K562 (cell line): ENCODE data around the gene AAR2. TPM values are rescaled to one million over a fixed set of nuclear protein-coding genes. Genes with fewer than 3 reads are reported as not detected.

Experiments
- ATAC-seq: fragments of 200-7000 bp; cut with Tn5 transposase; 3 replicates; pipeline ENCODE4 v1.9.1; 2020; ENCODE audit warnings: moderate library complexity
- BruUV-seq: library from RNA; stranded (reverse); fragments of 400-500 nt; replicated peaks from 2 replicates; lab custom pipeline; 2021; lab: Mats Ljungman, UMichigan
- CTCF ChIA-PET: fragments of 300-600 bp; formaldehyde crosslinking; extraction: SDS; loops from one replicate; lab custom pipeline; 2021; ENCODE audit warnings: low intra/inter-chr PET ratio; lab: Yijun Ruan, JAX
- POLR2A ChIA-PET: fragments of 300-600, 350-650 bp; sonication (Branson Sonifier 250); formaldehyde crosslinking; extraction: SDS; loops from one replicate; lab custom pipeline; 2021; ENCODE audit warnings: antibody characterized with exemption, inconsistent platforms; lab: Yijun Ruan, JAX
- DNase-seq, 4 experiments: peaks; one replicate each; pipeline versions ENCODE4 v3.0.0 to v3.0.0-alpha.2; 2011 to 2018; ENCODE audit warnings: low spot score in 3 of 4, mixed read lengths in 3 of 4; ENCODE audit errors: extremely low read depth in 1 of 4
- FAIRE-seq: peaks from 2 replicates; lab custom pipeline; 2011; peaks lifted over from hg19 to GRCh38; lab: Jason Lieb, UNC
- H2AFZ ChIP-seq: 2 replicates; pipeline ENCODE4 v1.6.0; 2011; ENCODE audit warnings: low read depth, low read length, control low read depth, inconsistent platforms
- H3K27ac ChIP-seq: fragments of 200-600 bp; 3 replicates; pipeline ENCODE4 v1.8.0; 2011; ENCODE audit warnings: low read depth, mild to moderate bottlenecking, control low read depth, inconsistent platforms, low read length, moderate library complexity, mixed read lengths; ENCODE audit errors: extremely low read depth
- H3K27me3 ChIP-seq, 2 experiments: fragments of 300-600 bp in 1 of 2; 2 replicates in 1 of 2; 3 replicates in 1 of 2; pipeline versions ENCODE4 v1.6.0 to v1.8.0; 2011; ENCODE audit warnings: inconsistent platforms in 2 of 2, low read length in 2 of 2, mild to moderate bottlenecking in 1 of 2, mixed read lengths in 1 of 2, moderate library complexity in 1 of 2; ENCODE audit not compliant: control insufficient read depth in 2 of 2, insufficient read depth in 2 of 2
- H3K36me3 ChIP-seq: fragments of 300-600 bp; 3 replicates; pipeline ENCODE4 v1.8.0; 2011; ENCODE audit warnings: mild to moderate bottlenecking, low read length, inconsistent platforms; ENCODE audit not compliant: control insufficient read depth, insufficient read depth
- H3K4me1 ChIP-seq, 2 experiments: fragments of 200-600 bp in 1 of 2; replicated peaks in 1 of 2; 2 replicates in 1 of 2; 3 replicates in 1 of 2; pipeline versions ENCODE4 v1.5.1 to v1.8.0; 2011; ENCODE audit warnings: inconsistent platforms in 2 of 2, low read length in 2 of 2, mild to moderate bottlenecking in 1 of 2, mixed read lengths in 1 of 2, moderate library complexity in 1 of 2; ENCODE audit not compliant: control insufficient read depth in 2 of 2, insufficient read depth in 2 of 2
- H3K4me2 ChIP-seq: 2 replicates; pipeline ENCODE4 v1.6.1; 2011; ENCODE audit warnings: low read length, control low read depth, inconsistent platforms, mixed read lengths; ENCODE audit not compliant: insufficient read depth
- H3K4me3 ChIP-seq: fragments of 200-600 bp; sonication (generic), shearing (Covaris generic); 2 replicates; pipeline ENCODE4 v1.5.1; 2016; ENCODE audit warnings: control low read depth, inconsistent platforms
- H3K79me2 ChIP-seq: fragments of 200-600 bp; 3 replicates; pipeline ENCODE4 v1.8.0; 2011; ENCODE audit warnings: low read length, inconsistent platforms; ENCODE audit not compliant: control insufficient read depth, insufficient read depth
- H3K9ac ChIP-seq, 2 experiments: 2 replicates each; pipeline versions ENCODE4 v1.6.0 to v1.6.1; 2011; ENCODE audit warnings: low read depth in 2 of 2, low read length in 2 of 2, control low read depth in 1 of 2, inconsistent platforms in 1 of 2, mild to moderate bottlenecking in 1 of 2, mixed read lengths in 1 of 2; ENCODE audit not compliant: insufficient read depth in 1 of 2
- H3K9me1 ChIP-seq: one replicate; pipeline ENCODE4 v1.6.0; 2011; ENCODE audit warnings: inconsistent platforms, mild to moderate bottlenecking, low read length, moderate library complexity; ENCODE audit not compliant: control insufficient read depth, insufficient read depth
- H3K9me3 ChIP-seq: replicated peaks from 2 replicates; pipeline ENCODE4 v1.5.1; 2011; ENCODE audit warnings: low read depth, low read length, inconsistent platforms; ENCODE audit not compliant: control insufficient read depth, insufficient read depth
- H4K20me1 ChIP-seq: replicated peaks from 2 replicates; pipeline ENCODE4 v1.6.1; 2011; ENCODE audit warnings: low read length, inconsistent platforms, mixed read lengths; ENCODE audit not compliant: control insufficient read depth, insufficient read depth
- BRD9 ChIP-seq: fragments of 450-650 bp; IDR thresholded peaks from 2 replicates; pipeline ENCODE4 v1.6.1; 2018; ENCODE audit warnings: low read depth; ENCODE audit not compliant: partially characterized antibody
- CHD2 ChIP-seq: IDR thresholded peaks from 2 replicates; pipeline ENCODE4 v1.6.1; 2011; ENCODE audit warnings: low read depth, low read length
- IRF1 ChIP-seq: sonication (generic); formaldehyde crosslinking; IDR thresholded peaks from 2 replicates; pipeline ENCODE4 v1.8.0; 2022; ENCODE audit warnings: missing genetic modification reagents, mild to moderate bottlenecking, borderline replicate concordance
- MTA2 ChIP-seq: fragments of 450-650 bp; IDR thresholded peaks from 2 replicates; pipeline ENCODE4 v1.6.1; 2016; ENCODE audit warnings: low read depth
- NEUROD1 ChIP-seq: fragments of 150-350 bp; IDR thresholded peaks from 2 replicates; pipeline ENCODE4 v1.6.1; 2014; ENCODE audit warnings: borderline replicate concordance, low read length, low read depth; ENCODE audit not compliant: partially characterized antibody
- TAF9B ChIP-seq: fragments of 450-650 bp; IDR thresholded peaks from 2 replicates; pipeline ENCODE4 v1.6.1; 2018; ENCODE audit warnings: mild to moderate bottlenecking; ENCODE audit not compliant: partially characterized antibody
- ZNF175 ChIP-seq: fragments of 200-800 bp; sonication (Bioruptor generic); IDR thresholded peaks from 2 replicates; pipeline ENCODE4 v1.6.1; 2016; ENCODE audit warnings: low read depth, mild to moderate bottlenecking, missing genetic modification characterization, missing compliant biosample characterization
- ZNF77 ChIP-seq: fragments of 250-450 bp; sonication (Bioruptor Pico); IDR thresholded peaks from 2 replicates; pipeline ENCODE4 v1.5.0; 2020
- WGBS: fragments of 100-300 bp; shearing (Covaris generic); methylation state at CpG from one replicate; pipeline ENCODE4 v1.1.6; 2016; ENCODE audit warnings: low coverage, mixed read lengths; ENCODE audit not compliant: insufficient coverage; ENCODE audit errors: missing lambda C conversion rate; 5-methylcytosine and 5-hydroxymethylcytosine counted together
- in situ Hi-C: fragments of 300-500 bp; cut with MboI; formaldehyde crosslinking; loops from 4 replicates; pipeline ENCODE4 v1.15.0; 2018; ENCODE audit warnings: inconsistent platforms, mixed read lengths
- intact Hi-C: fragments of 100-400 bp; cut with micrococcal nuclease; formaldehyde crosslinking; loops from 2 replicates; pipeline ENCODE4 v1.14.2; 2022
- polyA plus RNA-seq, 8 experiments: library from polyadenylated mRNA; depleted of rRNA in 4 of 8; stranded (reverse) in 5 of 8; unstranded in 3 of 8; fragments of >200 nt; fragmentation: Nextera tagmentation in 2 of 8; fragmentation: Illumina TruSeq in 1 of 8; extraction: Ambion mirVana in 2 of 8; extraction: Trizol in 1 of 8; gene quantifications; 2 replicates each; pipeline versions ENCODE4 v1.2.1 to v1.2.3, GENCODE V29; 2011 to 2014; ENCODE audit warnings: inconsistent platforms in 1 of 8, missing spikeins in 1 of 8
- total RNA-seq, 7 experiments: library from RNA; depleted of rRNA in 6 of 7; stranded (reverse); fragments of >200 nt in 6 of 7; fragmentation: Illumina TruSeq in 2 of 7; extraction: Trizol in 2 of 7; gene quantifications; 2 replicates each; pipeline versions ENCODE4 v1.2.1 to v1.2.3, GENCODE V29; 2011 to 2021; ENCODE audit warnings: low replicate concordance in 1 of 7
- TF ChIP-seq, protein P1 (sequence below): sonication (generic); formaldehyde crosslinking; IDR thresholded peaks from 2 replicates; pipeline ENCODE4 v1.8.1; 2022; ENCODE audit warnings: missing genetic modification reagents

The AAR2 gene
- total and polyA plus RNA-seq, 9 of the 15 experiments (the other 6 are each of a cell fraction or from before 2014, with no cell fraction given): 6.5 to 36.2 (median 24.7) TPM

GRCh38 chr20:36279776-36280175 lies 43.5 kb downstream of the AAR2 start:
- Histone ChIP-seq H3K4me1 (no peaks in the 10 kb centered on the region), H3K4me2 (no peak overlapping the region), H3K9me3 (no peaks in the 10 kb centered on the region), H3K9ac (no peak overlapping the region), H2AFZ (no peak overlapping the region), H3K79me2 (no peaks in the 10 kb centered on the region), H3K27me3 (peaks cover 6 to 46% of the 10 kb centered on the region in 2 experiments; a peak in 4 of 5 replicates), H3K27ac (no peak overlapping the region), H3K36me3 (no peaks in the 10 kb centered on the region), H4K20me1 (no peaks in the 10 kb centered on the region), H3K9me1 (no peaks in the 10 kb centered on the region), H3K4me3 (no peak overlapping the region)
- ATAC-seq (no peak), FAIRE-seq (no peak), DNase-seq (no peak)
- BruUV-seq: no TSS peak
- 0% methylated on average over 6 of the region's 6 CpGs for WGBS
- intact Hi-C loops: no loop called here
- CTCF ChIA-PET: no interaction called here
- TF ChIP-seq MTA2: no peak
- TF ChIP-seq CHD2: no peak
- no peak for TF ChIP-seq ZNF175 (CRISPR knock-in tag)
- no peak for TF ChIP-seq BRD9
- TF ChIP-seq TAF9B: no peak
- no peak for TF ChIP-seq IRF1 (CRISPR knock-in tag)
- no peak for TF ChIP-seq NEUROD1
- TF ChIP-seq, protein P1, sequence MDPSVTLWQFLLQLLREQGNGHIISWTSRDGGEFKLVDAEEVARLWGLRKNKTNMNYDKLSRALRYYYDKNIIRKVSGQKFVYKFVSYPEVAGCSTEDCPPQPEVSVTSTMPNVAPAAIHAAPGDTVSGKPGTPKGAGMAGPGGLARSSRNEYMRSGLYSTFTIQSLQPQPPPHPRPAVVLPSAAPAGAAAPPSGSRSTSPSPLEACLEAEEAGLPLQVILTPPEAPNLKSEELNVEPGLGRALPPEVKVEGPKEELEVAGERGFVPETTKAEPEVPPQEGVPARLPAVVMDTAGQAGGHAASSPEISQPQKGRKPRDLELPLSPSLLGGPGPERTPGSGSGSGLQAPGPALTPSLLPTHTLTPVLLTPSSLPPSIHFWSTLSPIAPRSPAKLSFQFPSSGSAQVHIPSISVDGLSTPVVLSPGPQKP (CRISPR knock-in tag): no peak
- TF ChIP-seq ZNF77: no peak
- POLR2A ChIA-PET: interaction anchor here (0.7 to 1.0 kb wide), 4 partner anchors 25 to 251 kb away, joined by 3 to 4 read pairs (median 3); no protein-coding TSS in a partner anchor
- in situ Hi-C loops: no loop called here
